HG02852 (cell line): ENCODE results near the gene ZCWPW2.

ENCODE experiments used
- ATAC-seq: cut with Tn5 transposase; IDR thresholded peaks from one replicate; pipeline ENCODE4 v1.9.1; 2021; ENCODE audit warnings: mild to moderate bottlenecking, moderate library complexity; ENCODE audit not compliant: unreplicated experiment

Gene ZCWPW2

GRCh38 chr3:28349469-28350000 lies 1.0 kb downstream of the ZCWPW2 start:
- no peak for ATAC-seq

DNA sequence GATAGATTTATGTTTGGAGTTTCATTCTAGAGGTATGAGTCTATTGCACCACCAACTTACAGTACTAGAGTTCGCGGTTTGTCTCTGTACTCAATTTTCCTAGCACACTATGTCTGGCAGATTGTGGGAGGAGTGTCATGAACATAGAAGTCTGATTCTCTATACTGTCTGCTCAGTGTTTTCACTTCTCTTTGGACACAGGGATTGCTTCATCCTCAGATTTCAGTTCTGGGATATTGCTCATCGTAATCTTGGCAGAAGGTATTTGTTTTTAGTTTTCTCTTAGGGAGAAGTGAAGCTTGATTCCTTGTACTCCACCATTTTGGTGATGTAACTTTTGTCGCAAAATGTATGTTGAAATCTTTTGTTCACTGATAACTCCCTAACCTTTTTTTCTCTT lies 27.9 kb downstream of the ZCWPW2 start:
- ATAC-seq, result no peak

- ATAC-seq, result no peak
Measured at GRCh38 chr3:28386049-28386448, 37.5 kb downstream of the ZCWPW2 start.

DNA sequence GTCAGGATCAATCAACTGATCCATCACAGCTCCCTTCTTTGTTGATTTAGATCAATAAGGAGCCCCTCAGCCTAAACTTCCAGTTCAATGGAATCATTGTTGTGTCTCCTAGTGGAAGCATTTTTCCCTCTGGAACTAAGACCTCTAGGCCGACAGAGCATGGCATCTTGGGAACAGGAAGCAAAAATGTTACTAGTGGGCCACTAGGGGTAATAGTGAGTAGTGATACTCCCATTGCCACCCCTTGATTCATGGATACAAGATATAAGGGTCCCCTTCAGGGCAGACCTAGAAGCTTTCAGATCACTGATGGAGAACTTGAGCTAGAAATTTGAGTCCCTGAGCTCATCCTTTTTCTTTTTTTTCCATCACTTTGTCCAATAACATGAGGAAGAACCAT lies 40.5 kb downstream of the ZCWPW2 start:
- ATAC-seq, result no peak

GRCh38 chr3:28399206-28399605 lies 50.7 kb downstream of the ZCWPW2 start:
- ATAC-seq, result no peak

DNA sequence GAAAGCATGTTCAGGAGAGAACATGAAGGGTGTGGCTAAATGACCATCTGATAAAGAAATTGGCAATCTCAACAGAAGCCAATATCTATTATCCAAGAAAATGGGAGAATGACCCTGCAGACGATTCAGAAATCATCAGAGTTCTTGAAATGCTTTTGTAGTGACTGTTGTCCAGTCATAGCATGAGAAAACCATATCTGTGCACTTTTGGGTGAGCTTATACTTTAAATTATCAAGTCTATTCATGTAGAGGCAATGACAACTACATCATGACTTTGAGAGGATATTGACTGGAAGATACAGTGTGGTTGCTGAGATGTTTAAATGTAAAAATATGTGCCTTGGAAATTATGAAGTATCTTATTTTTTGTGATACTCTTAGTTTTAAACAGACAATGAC lies 57.7 kb downstream of the ZCWPW2 start:
- ATAC-seq, result no peak

DNA sequence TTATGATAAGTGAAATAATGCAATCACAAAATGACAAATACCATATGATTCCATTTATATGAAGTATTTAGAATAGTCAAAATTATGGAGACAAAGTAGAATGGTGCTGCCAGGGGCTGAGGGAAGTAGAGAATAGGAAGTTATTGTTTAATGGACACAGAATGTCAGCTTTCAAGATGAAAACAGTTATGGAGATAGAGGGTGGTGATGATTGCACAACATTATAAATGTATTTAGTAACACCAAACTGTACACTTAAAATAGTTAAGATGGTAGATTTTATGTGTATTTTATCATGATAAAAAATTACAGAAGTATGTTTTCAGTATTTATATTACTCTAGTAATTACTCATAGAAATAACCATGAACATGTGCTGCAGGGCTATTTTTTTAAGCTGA lies 100.9 kb downstream of the ZCWPW2 start:
- ATAC-seq, result no peak

DNA sequence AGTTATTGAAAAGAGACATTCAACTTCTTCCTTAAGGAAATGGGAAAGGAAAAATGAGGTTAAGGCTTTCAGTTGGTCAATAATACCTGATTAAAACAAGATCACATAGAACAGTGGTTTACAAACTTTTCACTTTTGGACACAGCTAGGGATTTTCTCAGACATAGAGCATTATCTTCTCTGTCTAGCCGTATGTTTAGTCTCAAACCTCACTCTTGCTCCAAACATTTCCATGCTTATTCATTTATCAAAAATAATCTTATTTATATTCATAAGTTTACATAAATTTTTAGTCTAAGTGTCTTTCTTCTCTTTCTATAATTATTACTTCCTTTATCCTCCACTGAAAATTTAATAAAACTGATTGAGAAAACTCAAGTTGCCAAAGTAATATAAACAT lies 114.3 kb downstream of the ZCWPW2 start:
- no peak for ATAC-seq

DNA sequence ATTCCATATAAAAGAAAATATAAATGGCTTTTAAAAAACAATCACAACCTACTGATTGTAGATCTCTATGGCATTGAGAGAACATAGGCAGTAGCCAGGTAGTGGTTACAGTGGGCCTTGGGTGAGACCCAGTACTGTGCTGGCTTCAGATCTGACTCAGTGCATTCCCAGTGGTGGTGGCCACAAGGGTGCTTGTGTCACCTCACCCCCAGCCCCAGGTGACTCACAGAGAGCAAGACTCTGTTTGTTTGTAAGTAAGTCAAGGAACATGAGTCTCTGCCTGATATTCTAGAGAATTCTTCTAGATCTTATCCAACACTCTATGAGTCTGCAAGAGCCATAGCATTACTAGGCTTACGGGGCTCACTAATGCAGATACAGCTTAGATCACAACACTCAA lies 118.9 kb downstream of the ZCWPW2 start:
- ATAC-seq, result no peak

DNA sequence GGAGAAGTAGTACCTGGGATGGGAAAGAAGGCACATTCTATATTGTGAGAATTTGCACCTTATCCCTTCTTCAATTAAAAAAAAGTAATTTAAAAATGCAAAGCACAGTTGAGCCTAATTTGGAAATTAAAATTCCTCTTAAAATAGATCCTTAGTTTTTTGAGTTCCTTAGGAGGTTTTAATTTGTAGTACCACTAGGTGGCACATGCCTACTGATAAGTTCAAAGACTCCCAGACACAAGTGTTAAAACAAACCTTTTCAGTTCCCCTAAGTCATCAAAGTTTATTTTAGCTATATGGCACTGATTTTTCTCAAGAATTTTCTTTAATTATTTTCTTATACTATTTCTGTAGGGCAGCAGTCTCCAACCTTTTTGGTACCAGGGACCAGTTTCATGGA lies 127.7 kb downstream of the ZCWPW2 start:
- peak; percentile 75 for ATAC-seq

DNA sequence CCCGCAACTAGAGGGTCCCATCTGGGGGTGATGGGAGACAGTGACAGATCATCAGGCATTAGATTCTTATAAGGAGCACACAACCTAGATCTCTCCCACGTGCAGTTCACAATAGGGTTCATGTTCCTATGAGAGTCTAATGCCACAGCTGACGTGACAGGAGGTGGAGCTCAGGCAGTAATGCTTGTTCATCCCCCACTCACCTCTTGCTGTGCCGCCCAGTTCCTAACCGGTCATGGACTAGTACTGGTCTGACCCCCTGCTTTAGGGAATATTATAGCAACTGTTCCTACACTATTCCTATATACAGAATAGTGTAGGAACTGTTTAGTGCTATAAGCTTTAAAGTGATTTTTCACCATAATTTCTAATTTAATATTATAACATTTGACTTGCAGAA lies 128.2 kb downstream of the ZCWPW2 start:
- no peak for ATAC-seq

- no peak for ATAC-seq
Measured at GRCh38 chr3:28485164-28485563, 136.6 kb downstream of the ZCWPW2 start.

DNA sequence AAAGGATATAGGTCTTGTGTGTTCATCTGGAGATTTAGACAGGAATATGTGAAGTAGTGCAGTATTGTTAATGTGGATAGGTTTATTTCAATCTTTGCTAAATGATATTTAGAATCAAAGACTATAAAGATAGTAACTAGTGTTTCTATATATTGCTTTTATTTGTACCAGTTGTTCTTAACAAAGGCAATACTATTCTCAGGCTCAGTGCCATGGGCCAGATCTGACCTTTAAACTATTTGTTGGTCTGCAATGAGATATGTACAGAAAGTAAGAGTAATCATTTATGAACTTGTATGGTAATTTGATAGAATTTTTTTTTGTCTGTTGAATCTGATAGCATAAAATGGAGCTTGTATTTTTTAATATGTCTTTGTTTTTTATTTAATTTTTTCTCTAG lies 146.8 kb downstream of the ZCWPW2 start:
- ATAC-seq, result no peak

GRCh38 chr3:28502397-28502937 lies 153.9 kb downstream of the ZCWPW2 start:
- ATAC-seq, result no peak

- no peak for ATAC-seq
Measured at GRCh38 chr3:28504976-28505375, 156.5 kb downstream of the ZCWPW2 start.

DNA sequence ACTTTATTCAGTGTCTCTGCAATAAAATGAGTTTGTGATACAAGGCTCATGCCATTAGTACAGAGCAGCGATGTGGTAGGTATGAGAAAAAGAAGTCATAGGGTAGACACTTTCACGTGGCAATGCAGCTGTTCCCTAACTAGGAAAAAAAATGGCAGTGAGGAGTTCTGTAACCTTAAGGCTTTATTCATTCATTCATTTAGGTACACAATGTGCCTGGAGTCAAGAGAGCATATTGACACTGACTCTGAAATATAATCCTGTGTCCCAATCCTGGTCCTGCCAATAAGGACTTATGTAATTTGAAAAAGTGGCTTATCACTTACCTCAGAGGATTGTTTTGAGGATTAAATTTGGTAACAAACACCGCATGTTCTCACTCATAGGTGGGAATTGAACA lies 173.1 kb downstream of the ZCWPW2 start:
- ATAC-seq, result no peak

- ATAC-seq, result no peak
Measured at GRCh38 chr3:28542351-28542750, 193.8 kb downstream of the ZCWPW2 start.

DNA sequence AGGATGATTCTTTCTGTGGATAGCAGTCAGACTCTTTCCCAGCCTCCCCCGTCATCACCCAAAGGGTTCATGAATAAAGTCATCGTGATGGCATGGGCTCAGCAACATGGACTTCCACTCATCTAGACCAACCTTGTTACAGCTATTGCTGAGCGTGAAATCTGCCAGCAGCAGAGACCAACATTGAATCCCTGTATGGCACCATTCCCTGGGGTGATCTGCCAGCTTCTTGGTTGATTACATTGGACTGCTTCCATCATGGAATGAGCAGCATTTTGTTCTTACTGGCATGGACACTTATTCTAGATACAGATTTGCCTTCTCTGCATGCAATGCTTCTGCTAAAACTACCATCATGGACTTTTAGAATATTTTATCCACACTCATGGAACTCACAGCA lies 195.7 kb downstream of the ZCWPW2 start:
- ATAC-seq, result no peak

DNA sequence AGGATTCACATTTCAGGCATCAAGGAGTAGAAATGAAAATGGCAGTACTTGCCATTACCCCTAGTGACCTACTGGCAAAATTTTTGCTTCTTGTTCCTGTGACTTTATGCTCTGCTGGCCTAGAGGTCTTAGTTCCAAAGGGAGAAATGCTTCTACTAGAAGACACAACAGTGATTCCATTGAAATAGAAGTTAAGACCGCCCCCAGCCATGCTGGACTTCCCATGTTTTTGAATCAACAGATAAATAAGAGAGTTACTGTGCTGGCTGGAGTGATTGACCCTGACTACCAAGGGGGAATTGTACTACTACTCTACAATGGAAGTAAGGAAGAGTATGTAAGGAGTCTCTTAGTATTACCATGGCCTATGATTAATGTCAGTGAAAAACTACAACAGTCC lies 196.3 kb downstream of the ZCWPW2 start:
- ATAC-seq, result no peak

DNA sequence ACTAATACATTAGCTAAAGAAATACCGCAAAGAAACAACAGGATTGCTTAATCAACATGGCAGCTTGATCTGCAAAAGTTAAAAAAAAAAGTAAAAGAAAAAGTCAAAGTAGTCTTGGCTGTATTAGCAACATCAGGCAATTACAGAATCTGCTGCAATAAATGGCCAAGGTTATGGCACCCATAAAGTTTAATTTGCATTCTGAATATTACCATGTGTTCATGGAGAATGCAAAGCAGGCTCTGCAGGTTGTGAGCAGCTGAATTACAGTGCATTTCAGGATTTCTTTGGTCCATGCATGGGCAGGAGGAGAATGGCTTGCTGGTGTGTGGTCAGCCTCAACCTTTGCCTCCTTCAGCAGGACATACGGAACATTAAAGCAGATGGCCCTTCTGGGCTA lies 199.2 kb downstream of the ZCWPW2 start:
- no peak for ATAC-seq

DNA sequence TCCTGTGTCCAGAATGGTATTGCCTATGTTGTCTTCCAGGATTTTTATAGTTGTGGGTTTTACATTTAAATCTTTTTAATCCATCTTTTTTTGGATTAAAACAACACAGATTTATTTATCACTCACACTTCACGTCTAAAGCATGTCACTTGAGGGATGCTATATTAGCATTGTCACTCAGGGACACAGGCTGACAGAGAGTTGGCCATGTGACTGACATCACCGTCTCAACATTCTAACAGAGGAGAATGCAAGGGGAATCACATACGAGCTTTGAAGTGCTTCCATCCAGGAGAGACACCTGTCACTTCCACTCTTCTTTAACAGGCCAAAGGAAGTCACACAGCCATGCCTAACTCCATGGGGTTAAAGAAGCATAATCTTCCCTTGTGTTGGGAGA lies 204.7 kb downstream of the ZCWPW2 start:
- ATAC-seq, result no peak

- ATAC-seq, result no peak
Measured at GRCh38 chr3:28556195-28556594, 207.7 kb downstream of the ZCWPW2 start.

DNA sequence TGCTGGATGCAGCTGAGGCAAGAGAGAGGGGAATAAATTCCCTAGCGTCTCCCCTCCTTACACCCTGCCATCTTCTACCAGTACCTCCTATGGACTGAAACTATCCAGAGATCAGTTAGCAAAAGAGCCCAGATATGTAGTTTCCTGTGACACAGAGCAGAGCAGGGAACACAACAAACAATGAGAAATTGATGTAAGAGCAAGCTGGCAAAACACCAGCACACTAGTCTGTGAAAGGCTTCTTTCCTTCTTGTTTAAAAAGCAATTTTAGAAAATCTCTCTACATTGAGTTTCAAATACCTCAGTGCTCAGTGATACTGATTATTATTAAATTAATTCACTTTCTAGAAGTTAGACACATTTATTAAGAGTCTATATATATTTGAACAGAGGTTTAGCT lies 215.7 kb downstream of the ZCWPW2 start:
- ATAC-seq, result no peak
